Fibroblast of the conjunctiva (primary cell): ENCODE data around the gene PCDH18.
A peak's percentile ranks its signal among the peaks of the same experiment; 100 is the strongest.
"Not testable (repeated sequence)": the region's sequence is repeated elsewhere in the genome, so short reads cannot be mapped to it uniquely, and the experiment has no call there.

Source experiments
- DNase-seq: peaks from one replicate; pipeline ENCODE4 v3.0.0-alpha.2; 2010; ENCODE audit warnings: low read depth

Gene PCDH18, protein sequence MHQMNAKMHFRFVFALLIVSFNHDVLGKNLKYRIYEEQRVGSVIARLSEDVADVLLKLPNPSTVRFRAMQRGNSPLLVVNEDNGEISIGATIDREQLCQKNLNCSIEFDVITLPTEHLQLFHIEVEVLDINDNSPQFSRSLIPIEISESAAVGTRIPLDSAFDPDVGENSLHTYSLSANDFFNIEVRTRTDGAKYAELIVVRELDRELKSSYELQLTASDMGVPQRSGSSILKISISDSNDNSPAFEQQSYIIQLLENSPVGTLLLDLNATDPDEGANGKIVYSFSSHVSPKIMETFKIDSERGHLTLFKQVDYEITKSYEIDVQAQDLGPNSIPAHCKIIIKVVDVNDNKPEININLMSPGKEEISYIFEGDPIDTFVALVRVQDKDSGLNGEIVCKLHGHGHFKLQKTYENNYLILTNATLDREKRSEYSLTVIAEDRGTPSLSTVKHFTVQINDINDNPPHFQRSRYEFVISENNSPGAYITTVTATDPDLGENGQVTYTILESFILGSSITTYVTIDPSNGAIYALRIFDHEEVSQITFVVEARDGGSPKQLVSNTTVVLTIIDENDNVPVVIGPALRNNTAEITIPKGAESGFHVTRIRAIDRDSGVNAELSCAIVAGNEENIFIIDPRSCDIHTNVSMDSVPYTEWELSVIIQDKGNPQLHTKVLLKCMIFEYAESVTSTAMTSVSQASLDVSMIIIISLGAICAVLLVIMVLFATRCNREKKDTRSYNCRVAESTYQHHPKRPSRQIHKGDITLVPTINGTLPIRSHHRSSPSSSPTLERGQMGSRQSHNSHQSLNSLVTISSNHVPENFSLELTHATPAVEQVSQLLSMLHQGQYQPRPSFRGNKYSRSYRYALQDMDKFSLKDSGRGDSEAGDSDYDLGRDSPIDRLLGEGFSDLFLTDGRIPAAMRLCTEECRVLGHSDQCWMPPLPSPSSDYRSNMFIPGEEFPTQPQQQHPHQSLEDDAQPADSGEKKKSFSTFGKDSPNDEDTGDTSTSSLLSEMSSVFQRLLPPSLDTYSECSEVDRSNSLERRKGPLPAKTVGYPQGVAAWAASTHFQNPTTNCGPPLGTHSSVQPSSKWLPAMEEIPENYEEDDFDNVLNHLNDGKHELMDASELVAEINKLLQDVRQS

DNA sequence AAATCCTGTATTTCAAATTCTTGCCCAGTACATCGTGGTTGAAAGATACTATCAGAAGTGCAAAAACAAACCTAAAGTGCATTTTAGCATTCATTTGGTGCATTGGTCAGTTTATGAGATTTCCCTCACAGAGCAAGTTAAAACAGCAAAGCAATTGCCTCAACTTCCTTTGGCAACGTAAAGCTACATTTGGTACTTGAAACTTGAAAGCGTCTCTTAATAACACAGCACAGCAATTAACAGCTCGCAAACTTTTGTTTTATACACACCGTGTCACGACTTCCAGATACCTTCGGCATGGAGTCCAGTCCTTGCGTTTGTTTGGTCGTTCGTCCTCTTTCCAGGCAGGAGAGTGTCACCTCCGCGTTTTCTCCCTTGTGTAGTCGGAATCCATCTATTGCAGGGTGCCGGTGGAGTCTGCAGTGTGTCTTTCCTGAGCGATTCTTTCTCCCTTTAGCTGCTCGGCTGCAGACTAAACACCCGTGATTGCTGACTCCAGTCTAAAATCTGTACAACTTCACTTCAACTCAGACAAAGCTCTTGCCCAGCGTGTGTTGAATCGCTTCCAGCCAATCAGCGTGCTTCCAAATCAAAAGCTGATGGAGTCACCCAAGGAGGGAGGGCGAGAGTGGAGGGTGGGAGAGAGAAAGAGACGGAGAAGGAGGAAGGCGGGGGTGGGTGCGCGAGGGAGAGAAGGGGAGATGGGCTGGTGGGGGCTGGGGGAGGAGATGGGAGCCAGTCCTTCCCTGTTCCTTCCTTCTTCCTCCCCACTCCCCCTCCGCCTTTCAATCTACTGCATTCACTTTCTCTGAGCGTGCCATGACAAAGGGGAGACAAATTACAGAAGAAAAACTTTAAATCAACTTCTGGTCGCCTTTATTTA is at the start of gene PCDH18:
Gene PCDH18, minus strand, starts transcription at position 509 of the 883 bp plus-strand sequence. Its CDS starts 406 bp downstream, at position 103.
- DNase-seq, result peak; percentile 99

DNA sequence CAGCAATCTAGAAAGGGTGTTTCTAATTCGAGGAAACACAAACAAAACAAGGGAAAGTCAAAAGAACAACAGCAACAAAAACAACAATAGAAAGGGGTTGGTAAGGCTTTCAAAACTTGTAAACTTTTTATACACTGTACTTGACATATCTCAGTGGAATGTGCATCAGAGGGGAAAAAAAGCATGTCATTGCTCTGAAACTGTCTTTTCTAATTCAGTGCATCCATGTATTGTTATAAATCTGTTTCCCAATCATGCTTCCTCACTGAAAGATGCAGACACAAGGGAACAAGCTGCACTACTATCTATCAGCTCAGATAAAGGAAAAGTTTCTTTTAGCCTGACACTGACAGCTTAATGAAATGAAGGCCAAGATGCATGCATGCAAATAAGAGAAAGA is 44.2 kb upstream of the PCDH18 start:
- no peak for DNase-seq

DNA sequence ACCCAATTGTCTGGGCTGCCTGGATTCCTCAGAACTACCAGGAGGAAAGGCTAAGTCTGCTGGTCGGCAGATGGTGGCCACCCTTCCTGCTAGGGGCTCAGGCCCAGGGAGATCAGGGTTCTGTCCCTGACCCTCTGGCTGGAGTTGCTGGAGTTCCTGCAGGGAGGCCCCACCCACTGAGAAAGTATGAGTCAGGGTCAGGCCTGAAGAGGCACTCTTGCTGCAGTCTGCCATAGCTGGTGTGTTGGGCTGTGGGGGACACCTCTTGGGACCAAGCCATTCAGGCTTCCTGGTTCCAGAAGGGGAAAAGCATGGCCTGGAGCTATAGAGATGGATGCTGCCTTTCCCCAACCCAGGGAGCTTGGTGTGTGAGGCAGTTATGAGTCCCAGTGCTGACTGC is 40.4 kb upstream of the PCDH18 start:
- no peak for DNase-seq

DNA sequence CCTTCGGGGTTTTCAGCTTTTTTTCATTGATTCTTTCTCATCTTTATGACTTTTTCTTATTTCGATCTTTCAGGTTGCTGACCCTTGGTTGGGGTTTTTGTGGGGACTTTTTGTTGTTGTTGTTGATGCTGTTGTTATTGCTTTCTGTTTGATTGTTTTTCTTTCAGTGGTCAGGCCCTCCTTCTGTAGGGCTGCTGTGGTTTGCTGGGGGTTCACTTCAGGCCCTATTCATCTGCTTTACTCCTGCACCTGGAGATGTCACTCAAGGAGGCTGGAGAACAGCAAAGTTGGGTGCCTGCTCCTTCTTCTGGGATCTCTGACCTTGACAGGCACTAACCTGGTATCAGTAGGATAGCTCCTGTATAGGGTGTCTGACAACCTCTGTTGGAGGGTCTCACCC is 39.9 kb upstream of the PCDH18 start:
- DNase-seq, result no peak

DNA sequence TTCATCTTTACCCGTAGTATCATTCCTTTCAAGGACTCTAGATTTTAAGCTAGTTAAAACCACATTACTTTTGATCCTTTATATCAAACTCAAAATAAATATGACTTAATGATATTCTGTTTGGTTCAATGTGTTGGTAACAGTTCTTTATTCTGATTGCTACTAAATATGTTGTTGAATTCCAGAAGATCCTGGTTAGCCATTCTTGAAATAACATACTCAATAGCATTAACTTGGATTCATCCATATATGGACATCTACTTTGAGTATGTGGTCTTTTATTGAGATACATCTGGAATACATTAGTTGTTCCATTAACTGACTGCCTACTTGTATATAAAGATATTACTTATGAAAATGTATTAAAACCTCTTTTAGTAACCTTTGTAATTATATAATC is 27.5 kb upstream of the PCDH18 start:
- no peak for DNase-seq

DNA sequence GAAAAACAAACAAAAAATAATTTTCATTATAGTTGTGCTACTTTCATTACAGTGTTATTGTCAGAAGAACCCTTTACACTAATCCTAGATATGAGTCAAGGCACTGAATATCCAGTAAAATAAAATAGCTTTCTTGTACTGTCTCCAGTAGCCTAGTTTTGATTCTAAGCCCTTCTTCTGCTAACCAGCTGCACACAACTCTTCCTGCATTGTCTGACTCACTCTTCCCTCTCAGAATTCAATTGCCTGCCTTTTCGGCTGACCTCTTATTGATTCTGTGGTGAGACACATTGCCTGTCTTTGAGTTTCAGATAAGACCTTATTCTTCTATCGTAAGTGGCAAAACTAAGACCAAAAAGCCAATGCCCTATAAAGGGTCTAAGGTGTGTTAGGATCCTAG is 26.7 kb upstream of the PCDH18 start:
- peak; percentile 28 for DNase-seq

DNA sequence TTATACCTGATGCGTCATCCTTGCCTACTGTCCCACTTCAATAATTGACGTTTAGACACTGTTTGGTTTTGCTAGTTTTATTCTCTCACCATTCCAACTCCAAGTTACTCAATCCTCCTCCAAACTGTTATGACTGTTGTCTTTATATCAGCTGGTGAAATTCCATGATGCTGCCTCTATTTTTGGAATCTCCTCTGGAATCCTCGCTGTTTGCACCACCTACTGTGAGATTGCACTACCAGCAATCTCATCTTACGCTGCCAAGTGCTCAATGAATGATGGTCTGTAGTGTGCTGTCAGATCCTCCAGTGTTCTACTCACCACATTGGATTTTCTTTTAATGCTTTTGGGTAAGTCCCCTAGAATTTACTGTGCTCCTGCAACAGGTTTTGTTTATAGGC is 13.2 kb upstream of the PCDH18 start:
- no peak for DNase-seq

DNA sequence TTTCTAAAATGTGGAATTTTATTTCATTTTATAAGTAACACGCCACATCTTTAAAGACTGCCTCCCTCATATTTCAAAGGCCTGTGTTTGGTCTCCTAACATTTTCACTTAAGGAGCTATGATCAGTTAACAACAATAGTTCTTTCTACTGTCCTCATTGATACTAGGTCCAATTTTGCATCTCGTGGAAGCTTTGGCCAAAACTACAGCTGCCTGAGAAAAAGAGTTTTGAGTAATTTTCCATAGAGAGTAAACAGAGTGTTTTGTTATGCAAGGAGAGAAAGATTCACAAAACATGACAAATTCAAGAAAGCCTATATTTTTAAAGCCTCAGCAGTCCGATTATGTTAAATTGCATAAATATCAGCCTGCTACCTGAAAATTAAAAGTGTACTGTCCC is 11.4 kb upstream of the PCDH18 start:
- no peak for DNase-seq

DNA sequence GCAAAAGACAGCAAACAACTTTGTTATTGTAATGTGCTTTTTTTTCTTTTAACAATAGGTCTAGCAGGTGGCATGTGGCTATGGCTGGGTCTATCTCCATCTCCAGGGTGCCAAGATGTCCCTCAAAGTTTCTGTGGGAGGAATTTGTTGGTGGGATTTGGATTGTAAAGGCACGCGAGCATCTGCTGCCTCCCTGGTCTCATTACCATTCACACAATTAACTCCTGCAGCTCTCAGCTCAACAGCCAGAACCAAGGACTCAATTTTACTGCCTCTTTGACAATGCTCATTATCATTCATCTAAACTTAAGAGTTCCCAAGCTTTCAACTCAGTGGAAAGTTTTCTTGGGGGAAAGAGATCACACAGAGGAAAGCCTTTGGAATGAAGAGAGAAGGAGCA is 10.9 kb upstream of the PCDH18 start:
- DNase-seq, result no peak

DNA sequence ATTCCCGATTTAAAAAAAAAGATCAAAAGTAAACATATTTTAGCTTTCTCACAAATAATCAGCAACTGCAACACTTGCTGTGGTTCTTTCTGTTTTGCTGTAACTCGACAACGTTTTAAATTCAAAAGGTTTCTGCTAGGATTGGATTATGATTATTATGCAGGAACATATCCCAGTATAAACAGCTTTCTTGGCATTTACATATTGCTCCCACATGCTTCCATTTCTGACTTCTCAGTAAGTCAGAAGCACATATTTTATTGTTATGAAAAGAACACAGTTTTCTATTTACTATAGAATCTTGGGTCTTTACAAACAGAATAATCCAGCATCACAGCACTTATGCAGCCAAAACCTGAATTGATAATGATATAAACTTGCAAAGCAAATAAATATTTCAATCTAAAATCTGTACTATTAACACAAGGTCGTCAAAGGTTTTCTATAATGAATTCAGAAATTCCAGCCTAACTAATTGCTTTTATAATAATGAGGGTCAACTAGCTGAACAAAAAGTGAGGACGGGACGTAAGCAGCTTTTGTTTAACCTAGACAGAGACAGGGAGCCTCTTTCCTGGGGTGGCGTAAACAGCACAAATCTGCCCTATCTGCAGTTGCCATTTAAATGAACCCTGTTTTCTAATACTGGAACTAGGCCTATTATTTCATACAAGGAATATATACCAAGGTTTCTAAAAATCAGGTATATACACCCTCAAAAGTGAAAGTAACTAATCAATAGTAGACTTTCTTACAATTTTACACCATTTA is 9.8 kb upstream of the PCDH18 start:
- DNase-seq, result no peak

DNA sequence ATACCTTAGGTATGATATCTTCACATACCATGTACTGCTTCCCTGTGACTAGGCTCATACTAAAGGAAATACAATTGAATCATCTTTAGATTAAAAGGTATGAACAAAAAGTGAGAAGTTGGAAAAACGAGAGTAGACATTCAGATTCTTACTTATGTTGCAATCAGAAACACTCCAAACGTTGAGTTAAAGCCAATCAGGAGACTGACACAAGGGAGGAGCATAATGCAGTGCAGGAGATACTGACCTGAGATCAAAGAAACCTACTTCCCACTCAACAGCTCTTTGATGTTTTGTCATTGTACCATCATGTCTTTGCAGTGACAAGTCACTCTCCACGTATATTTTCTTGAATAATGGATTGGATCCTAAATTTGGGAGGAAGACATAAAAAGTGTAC is 8.9 kb upstream of the PCDH18 start:
- no peak for DNase-seq

DNA sequence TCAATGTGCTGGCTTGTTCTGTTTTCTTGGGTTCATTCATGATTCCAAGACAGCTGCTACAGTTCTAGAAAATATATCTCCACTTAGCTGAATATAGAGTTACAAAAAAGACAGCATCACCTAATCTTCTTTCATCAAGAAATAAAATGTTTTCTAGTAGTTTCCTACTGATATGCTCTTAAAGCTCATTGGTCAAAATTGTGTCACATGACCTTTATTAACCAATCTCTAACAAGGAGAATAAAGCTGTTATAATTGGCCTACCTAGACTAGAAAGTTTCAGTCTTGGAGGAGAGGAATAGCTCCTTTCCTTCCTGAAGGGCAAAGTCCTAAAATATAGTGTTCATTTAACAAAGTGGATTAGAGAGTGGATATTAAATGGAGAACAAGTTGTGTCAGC is 8.1 kb upstream of the PCDH18 start:
- DNase-seq, result no peak

DNA sequence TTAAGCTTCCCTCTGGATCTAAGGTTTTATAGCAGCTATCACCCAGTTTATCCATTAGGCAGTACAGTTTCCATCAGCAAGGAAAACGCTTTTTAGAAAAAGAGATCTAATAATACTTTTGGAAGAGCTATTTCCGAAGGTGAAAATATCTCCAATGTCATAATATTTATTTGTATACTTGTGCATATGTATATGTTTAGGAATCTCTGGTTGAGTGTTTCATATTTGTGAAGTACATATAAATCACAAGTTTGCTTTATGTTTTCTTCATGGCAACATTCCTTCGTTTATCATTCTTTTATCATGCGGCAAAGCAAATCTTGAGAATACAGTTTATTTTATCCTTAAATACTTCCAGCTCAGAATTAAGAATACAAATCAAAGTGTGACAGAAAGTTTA is 6.2 kb upstream of the PCDH18 start:
- no peak for DNase-seq

DNA sequence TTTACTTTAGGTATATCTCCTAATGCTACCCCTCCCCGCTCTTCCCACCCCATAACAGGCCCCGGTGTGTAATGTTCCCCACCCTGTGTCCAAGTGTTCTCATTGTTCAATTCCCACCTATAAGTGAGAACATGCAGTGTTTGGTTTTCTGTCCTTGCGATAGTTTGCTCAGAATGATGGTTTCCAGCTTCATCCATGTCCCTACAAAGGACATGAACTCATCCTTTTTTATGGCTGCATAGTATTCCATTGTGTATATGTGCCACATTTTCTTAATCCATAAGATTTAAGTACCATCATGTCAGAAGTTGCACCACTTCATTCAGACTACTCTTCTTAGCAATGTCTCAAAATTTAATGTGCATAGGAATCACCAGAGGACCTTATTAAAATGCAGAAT is 5.5 kb upstream of the PCDH18 start:
- not testable (repeated sequence) for DNase-seq

DNA sequence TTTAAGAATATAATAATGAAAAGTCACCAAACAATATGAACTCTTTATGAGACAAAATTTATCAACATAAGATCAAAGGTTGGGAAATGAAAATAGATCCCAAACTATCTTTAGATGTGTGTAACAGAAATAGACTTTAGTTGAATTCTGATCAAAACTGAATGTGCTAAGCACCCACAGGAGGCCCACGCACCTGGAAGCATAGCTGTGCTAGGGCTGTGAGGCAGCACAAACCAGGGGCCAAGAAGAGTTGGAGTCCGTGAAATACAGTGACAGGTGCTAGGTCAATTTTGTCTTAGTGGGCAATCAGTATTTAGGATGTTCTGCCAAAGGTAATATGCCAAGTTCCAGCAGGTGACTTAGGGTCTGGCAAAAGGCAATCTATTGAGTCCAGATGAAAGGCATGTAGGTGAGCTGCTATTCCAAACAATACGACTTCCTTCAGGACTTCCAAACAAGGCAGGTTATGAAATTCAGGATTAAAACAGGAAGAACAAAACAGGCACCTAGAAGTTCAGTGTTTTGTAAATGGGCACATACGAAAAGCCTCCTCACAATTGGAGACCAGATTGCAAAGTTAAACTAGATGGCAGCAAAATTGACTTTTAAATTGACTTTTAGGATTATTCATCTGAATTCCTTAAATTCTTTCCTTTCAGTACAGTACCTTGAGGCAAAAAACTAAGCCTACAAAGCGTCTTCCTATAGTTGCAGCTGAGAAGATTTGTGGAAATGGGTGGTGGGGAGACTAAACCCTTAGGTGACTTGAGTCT is 4.7 kb upstream of the PCDH18 start:
- no peak for DNase-seq

DNA sequence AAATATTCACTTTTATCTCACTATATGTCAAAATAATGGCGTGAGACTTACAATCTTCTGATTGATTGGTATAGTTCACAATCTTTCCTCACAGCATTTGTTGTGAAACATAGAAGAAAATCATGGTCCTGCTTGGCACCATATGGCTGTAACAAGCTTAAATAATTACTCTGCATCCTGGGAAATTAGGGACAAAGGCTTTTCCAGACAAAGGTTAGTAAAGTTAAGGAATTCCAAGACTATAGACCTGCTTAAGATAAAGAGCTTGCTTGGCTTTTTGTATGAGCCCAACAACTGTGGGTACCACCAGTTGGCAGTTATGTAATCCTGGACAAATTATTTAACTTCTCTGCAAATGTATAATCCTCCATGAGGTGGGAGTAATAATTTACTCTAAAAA is 3.4 kb upstream of the PCDH18 start:
- no peak for DNase-seq

DNA sequence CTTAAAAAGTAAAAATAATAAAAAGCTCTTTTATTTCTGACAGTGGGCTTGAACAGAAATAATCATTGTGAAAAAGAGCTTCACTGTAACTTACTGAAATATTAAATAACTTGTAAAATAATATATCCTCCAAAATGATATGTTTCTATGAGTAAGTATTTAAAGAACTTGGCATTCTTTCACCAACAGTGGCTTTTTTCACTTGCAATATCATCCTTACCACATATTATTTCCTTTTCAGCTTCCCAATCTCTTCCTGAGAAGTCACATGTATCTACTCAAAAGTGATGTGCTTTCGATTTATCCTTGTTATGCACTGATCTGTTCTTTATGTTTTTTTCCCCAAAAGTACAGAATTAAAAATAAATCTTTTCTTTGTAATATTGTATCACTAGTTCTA is 2.2 kb upstream of the PCDH18 start:
- DNase-seq, result no peak

DNA sequence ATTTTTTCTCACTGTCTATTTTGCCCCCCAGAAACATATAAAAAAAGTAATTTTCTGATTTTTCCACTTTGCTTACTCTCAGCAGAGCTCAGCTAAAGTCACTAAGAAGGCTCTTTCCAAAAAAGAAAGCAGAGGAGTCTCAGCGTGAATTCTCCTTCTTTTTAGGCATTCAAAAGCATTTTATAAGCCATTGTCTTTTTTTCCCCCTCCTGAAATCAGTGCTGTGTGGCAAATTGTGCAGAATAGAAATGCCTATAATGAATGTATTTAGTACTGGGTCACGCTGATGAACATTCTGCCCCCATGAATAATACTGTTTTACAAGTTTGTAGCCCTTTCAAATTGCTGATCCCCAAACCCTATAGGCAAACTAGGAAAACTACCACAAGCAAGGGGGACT is 1.6 kb upstream of the PCDH18 start:
- DNase-seq, result no peak

DNA sequence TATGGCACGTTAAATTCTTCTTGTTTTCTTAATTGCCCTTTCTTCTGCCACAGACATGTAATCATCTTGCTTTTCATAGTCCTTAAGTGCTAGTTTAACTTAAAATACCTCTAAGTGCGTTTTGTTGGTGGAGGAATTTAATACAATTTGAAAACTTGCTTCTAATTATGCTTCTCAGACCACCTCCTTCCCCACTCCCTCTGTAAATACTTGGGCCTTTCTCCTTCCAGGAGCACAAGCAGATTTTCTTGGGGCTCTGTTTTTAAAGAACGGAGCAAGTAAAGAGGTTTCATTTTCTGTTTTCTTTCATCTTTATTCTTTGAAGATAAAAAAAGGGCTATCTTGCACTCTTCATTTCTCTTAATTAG is 559 bp upstream of the PCDH18 start:
- no peak for DNase-seq
